NCI-H345 (cell line): ENCODE measurements around the gene EIF2D.

Source experiments
- DNase-seq: peaks from one replicate; lab custom pipeline; 2025; lab: John Stamatoyannopoulos, UW

Gene EIF2D

DNA sequence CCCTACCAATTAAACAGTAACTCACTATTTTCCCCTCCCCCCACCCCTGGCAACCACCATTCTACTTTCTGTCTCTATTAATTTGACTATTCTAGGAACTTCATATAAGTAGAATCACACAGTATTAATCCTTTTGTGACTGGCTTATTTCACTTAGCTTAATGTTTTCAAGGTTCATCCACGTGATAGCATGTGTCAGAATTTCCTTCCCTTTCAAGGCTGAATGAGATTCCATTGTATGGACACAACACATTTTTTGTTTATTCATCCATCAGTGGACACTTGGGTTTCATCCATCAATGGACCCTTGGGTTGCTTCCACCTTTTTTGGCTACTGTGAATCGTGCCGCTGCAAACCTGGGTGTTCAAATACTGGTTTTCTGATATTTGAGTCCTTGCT, 41.7 kb downstream of the EIF2D start:
- DNase-seq, result no peak

GRCh38 chr1:206569556-206569955, 42.7 kb downstream of the EIF2D start:
- no peak for DNase-seq

- no peak for DNase-seq
Measured at GRCh38 chr1:206568779-206569352, 43.4 kb downstream of the EIF2D start.

GRCh38 chr1:206568256-206568655, 44.0 kb downstream of the EIF2D start:
- no peak for DNase-seq

DNA sequence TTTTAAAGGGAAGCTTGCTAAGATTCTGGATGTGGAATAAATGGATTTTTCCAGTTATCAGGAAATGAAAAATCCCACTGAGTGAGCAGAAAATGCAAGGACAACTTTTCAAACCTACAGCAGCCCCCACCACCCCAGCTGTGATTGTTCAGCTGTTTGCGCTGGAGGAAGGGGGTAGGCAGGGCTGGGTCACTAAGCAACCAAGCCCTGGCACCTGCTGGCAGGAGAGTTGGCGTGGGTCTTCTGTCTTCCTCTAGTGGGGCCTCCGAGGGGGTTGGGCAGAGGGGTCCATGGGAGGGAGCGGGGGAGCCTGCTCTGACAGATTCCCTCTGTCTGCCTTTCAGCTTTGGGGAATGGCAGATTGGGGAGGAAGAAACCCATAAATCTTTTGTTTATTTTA, 45.3 kb downstream of the EIF2D start:
- peak; percentile 44 for DNase-seq

- DNase-seq, result no peak
Measured at GRCh38 chr1:206565995-206566394, 46.3 kb downstream of the EIF2D start.

- no peak for DNase-seq
Measured at GRCh38 chr1:206563367-206564207, 48.7 kb downstream of the EIF2D start.

GRCh38 chr1:206560007-206560716, 52.1 kb downstream of the EIF2D start:
- no peak for DNase-seq

GRCh38 chr1:206559672-206559995, 52.6 kb downstream of the EIF2D start:
- DNase-seq, result no peak

GRCh38 chr1:206558794-206559671, 53.2 kb downstream of the EIF2D start:
- DNase-seq, result no peak

DNA sequence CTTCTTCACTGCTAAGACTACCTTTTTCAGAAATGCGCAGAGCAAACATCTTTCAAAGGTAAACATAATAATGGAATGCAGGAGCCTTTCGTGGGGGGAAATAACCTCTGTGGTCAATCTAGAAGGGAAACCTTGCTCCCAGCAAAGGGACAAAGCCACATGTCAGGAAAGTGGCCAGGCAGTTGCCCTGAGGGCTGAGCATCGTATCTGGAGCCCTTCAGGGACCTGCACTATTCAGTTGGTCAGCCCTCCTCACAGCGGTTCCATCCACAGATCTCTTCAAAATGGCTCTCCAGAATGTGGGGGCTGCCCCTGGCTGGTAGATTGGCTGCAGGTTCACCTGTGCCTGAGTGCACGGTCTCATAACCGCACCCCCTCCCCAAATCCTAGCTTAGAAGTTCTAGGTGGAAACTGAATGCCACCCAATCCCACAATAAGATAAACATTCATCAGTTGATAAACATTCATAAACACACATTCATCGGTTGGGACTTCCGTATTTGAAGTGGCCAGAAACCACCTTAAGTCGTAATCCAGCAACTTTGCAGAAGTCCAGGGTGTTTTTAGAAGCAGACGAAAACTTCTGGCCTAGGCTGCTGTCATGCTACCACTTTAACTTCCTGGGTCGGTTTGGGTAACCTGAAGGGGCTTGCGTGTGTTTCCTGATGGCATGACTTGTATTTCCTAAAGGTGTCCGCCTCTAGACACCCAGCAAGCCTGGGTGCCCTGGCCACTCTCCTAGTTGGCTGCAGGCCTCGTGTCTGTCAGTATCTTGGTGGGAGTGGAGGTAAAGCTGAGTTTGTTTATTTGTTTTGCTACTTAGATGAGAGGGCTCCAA, 54.4 kb downstream of the EIF2D start:
- no peak for DNase-seq

- DNase-seq, result peak; percentile 55
Measured at GRCh38 chr1:206556750-206557635, 55.3 kb downstream of the EIF2D start.

DNA sequence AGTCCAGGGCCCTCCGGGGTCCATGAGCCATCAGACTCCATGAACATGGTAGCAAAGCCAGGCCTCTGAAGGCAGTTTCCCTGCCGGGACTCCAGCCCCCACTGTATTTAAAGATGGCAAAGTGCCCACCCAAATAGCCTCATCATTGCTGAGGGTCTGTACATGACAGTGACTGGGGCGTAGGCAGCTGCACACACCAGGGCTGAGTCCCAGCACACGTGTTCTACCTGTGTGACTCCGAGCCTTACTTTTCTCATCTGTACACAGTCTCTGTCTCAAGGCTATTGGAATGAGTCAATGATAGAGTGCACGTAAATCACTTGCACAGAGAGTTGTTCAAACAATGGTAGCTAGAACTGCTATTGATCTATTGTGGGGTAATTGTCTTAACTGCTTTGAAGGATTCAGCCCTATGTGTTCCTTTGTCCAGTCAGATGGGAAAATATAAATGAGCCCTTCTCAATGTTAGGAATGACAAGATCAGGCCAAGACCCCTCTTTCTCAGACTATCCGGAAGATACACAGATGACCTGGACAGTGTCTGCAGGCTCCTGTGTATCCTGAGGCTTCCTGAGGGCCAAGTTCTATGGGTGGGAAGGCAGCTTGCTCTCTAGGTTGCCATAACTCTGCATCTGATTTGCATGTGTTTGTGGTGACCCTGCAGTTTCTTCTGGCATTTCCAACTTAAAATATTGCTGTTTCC, 56.1 kb downstream of the EIF2D start:
- DNase-seq, result peak; percentile 12

DNA sequence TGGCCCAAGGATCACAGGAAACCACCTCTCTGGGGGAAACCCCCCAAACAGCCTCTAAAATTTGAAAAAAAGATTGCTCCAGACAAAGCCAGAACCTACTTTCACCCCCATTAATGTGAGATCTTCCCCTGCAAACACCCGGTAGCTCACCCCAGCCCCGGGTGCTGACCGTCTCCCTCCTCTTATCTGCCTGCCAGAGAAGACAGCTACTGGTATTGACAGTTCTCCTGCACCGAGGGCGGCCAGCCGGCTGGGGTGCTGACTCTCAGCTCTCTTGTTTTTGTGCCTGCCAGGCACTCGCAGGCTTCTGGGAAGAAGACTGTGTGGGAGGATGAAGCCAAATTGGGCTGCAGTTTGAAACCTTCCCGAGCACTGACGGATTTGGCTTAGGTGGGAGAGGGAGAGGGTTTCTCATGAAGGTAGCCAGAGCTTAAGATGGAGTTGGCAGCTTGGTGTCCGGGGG, 56.8 kb downstream of the EIF2D start:
- no peak for DNase-seq

- no peak for DNase-seq
Measured at GRCh38 chr1:206554701-206555472, 57.4 kb downstream of the EIF2D start.

GRCh38 chr1:206554211-206554610, 58.1 kb downstream of the EIF2D start:
- DNase-seq, result no peak

GRCh38 chr1:206551986-206552326, 60.3 kb downstream of the EIF2D start:
- no peak for DNase-seq

DNA sequence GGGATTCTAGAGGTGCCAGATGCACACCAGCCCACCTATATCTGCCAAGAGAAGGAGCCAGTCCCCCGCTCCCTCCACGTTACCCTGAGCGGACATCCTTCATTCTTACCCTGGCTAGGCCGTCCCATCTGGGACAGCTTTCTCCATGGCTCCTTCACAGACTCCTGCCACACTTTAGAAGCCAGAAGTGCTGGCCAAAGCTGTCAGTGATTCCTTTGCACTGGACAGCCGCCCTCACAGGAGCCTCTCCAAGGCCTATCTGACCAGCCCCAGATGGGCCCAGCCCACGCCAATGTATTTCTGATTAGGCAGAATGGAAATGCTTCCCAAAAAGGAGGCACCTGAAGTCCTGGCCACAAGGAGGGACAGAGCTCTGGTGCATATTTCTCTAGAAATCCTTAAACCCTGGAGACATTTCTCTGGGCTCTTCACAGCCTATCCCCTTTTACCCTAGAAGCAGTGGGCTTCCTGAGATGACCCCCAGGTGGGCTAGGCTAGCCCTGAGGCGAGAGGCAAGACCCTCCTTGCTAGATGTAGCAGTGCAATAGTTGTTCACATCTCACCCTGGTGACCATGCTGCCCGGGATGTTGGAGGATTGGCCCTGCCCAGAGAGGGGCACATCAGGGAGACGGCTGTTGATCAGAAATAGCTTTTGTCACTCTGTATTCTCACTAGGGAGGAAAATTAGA, 60.8 kb downstream of the EIF2D start:
- DNase-seq, result no peak
